HG03354 (cell line): ENCODE data around the gene YIF1A.

Experiments used
- ATAC-seq: cut with Tn5 transposase; IDR thresholded peaks from one replicate; pipeline ENCODE4 v1.9.1; 2021; ENCODE audit warnings: mild to moderate bottlenecking; ENCODE audit not compliant: unreplicated experiment, poor library complexity, severe bottlenecking

The YIF1A gene, protein sequence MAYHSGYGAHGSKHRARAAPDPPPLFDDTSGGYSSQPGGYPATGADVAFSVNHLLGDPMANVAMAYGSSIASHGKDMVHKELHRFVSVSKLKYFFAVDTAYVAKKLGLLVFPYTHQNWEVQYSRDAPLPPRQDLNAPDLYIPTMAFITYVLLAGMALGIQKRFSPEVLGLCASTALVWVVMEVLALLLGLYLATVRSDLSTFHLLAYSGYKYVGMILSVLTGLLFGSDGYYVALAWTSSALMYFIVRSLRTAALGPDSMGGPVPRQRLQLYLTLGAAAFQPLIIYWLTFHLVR

DNA sequence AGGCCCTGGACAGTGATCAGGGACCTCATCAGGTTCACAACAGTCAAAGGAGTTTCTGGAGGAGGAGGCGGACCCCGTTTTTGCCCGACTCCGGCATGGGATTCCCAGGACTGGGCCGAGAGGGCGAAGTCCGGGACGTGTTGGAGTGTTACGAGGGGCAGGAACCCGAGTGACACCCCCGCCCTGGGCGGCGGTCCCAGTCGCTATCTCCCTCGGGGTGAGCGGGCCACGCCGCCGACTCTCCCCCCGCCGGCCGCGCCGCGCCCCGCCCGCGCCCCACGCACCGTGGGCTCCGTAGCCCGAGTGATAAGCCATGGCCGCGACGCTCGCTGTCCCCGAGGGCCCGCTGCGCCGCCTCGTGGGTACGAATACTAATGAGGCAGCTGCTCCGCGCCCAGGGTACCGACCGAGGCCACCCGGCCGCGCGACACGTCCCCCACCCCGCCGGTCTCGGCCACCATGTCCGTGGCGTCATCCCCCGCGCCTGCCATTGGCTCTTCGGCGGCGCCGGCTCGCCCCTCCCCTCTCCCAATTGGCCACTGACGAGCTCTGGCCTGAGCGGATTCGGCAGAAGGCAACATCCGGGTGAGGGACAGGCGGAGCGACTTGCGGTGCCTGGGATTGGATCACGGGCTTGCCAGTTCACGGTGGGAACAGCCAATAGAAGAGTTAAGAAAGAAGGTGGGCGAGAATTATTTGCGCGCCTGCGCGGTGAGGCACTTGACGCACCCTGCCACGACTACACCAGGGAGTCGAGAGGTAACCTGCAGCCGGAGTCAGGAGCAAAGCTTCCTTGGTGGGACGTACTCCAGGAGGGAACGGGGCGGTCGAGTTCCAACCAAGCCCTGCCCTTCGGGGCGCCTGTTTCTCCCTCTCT lies at the start of gene YIF1A:
YIF1A (minus strand) TSS at position 473 of the 877 bp plus-strand sequence; CDS start at position 315, 158 bp downstream.
- peak; percentile 90 for ATAC-seq

DNA sequence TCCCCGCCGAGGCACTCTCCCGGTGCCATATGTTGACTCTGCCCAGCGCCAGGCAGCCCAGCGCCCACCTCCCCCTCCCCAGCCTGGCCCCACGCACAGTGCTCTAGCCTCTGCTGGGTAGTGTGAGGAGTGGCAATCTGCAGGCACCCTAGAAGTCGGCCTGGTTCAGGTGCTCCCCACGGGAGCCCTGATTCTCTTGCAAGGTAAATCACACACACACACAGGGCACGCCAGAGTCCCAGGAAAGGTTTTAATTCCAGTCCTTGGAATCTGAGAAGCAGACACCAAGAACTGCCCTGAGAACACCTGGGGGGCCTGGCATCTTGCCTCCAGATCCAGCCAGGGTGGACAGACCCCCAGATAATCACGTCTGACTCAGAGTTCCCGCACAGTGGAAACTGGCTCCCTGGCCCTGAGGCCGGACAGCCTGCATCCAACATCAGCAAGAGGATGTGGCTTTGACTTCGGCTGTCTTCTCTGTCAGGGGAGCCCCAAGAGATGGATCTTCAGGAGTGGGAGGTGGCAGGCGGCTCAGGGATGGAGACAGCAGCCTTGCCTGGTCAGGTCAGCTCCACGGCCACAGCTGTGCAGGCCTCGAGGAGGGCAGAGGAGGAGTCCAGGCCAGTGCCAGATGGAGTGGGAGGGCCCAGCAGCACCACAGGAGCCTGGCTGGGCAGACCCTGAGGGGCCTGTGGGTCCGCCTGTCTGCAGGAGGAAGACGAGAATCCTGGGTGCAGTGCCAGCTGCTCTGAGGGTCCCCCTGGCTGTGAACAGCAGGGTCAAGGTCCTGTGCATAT lies 48.4 kb upstream of the YIF1A start:
- ATAC-seq = peak; percentile 8

DNA sequence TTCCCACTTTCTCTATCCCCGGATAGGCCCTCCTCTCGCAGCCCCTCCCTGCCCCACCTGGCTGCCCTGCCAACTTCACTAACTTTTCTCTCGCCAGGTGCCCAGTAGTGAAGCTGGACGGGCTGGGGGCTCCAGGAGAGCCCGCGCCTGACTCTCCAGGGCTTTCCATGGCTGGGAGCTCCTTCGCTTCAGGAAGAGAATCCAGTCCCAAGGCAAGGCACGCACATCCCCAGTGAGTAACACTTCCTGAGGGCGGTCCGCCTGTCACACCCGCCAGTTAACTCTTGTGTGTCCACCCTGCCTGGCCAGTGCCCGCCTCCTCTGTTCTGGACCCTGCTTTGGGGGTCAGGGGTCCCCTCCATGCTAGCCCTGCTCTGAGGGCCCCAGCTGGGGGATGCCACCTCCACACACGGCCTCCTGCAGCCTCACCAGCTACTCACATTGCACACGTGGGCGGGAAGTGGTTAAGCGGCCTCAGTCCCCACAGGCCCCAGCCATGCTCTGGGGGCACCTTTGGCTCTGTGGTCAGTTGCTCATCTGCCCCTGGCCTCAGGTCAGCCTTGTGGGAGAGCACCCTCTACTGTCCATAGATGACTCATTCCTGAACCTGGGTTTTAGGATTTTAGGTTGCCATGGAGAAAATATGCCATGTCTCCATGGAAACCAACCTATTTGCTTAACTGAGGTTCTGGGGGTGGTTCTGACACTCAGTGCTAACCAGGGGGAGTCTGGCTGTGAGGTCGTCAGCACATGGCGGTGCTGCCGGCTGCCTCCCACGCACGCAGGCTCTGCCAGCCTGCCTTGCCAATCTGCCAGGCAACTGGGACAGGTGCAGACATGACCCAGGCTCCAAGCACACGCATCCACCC lies 47.5 kb upstream of the YIF1A start, which contains the start of gene RIN1:
RIN1 (minus strand) TSS at position 201 of the 869 bp plus-strand sequence; CDS start at position 169, 32 bp downstream.
- peak; percentile 59 for ATAC-seq

DNA sequence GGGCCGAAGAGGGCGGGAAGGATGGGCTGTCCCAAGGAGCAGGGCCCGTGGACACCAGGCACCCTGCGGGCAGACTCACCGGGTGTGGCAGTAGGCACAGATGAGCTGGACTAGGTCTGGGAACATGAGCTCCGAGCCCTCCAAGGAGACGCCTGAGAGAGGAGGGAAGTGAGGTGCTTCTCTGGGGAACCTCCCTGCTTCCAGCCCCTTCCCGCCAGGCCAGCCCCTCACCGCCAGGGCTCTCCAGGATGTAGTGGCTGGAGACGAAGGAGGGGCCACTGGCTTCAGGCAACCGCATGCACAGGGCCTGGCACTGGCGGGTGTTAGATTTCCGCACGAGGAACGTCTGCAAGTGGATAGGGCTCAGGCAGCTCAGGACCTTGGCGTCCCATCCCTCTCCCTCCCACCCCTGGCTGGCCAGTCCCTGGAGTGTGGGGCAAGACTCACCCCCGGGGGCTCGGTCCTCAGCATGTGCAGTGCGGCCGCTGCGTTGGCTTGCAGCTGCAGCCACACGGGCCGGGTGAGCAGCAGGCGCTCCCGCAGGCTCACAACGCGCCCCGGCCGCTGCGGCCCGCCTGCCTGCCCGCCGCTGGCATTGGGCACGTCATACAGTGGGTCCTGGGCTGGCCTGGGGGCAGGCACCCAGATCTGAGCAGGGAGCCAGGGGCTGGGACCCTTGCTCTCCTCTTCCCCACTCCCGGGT lies 46.7 kb upstream of the YIF1A start:
- no peak for ATAC-seq

DNA sequence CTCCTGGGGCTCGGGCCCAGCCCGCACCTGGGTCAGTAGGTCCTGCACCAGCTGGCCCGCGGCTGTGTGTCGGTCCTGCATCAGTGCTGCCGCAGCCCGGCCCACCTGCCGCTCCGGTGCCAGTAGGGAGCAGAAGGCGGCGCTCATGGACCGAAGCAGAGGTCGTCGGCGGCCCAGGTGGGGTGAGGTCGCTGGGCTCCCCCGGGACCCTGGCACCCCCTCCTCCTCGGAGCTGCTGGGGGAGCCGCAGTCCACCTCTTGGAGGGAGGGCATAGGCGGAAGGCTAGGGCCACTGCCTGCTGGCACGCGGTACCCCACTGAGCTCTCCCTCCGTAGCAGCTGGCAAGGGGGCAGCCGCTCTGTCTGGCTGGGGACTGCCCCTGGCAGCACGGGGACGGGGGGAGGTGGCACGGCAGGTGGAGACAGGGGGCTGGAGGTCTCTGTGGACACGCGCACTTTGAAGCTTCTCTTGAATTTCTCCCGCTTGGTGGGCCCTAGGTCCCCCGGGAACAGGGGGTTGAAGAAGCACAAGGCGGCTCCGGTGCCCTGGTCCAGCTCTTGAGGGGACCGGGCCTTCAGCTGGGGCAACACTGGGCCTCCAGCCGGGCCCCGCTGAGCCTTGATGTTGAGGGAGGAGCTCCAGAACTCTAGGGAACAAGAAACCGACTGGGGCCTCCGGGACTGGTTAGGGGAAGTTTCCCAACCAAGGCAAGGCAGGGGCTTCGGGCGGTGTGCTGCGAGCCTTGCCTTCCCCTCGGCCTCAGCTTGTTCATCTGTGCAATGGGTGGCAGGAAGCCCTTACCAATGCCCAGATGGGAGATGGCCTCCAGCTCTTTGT lies 45.9 kb upstream of the YIF1A start:
- ATAC-seq = no peak

DNA sequence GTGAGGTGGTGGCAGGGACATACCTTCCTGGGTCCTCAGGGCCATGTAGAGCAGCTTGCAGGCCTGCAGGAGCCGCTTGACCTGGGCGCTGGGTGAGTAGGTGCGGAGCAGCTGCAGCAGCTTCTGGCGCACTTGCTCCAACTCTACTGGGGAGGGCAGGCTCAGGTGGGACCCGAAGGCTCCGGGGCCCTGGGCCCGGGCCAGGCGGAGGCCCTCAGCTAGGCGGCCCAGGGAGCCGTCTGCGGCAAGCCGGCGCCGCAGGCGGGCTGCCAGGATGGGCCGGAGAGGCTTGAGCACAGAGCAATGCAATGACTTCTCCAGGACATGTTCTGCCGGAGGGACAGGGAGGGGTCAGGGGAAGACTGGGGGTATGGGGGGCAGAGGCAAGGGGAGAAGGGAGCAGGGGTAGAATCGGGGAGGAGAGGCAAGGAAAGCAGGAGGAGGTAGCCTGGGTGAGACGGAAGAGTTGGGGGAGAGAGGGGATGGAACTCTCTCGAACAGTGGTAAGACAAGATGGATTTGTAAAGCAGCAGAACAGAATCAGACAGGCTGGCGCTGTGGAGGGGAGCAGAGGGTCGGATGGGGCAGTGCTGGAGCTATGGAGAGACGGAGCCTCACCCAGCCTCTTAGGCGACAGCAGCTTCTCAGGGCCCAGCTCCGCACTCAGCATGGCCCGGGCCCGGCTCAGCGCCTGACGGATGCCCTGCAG lies 45.1 kb upstream of the YIF1A start:
- ATAC-seq = no peak

DNA sequence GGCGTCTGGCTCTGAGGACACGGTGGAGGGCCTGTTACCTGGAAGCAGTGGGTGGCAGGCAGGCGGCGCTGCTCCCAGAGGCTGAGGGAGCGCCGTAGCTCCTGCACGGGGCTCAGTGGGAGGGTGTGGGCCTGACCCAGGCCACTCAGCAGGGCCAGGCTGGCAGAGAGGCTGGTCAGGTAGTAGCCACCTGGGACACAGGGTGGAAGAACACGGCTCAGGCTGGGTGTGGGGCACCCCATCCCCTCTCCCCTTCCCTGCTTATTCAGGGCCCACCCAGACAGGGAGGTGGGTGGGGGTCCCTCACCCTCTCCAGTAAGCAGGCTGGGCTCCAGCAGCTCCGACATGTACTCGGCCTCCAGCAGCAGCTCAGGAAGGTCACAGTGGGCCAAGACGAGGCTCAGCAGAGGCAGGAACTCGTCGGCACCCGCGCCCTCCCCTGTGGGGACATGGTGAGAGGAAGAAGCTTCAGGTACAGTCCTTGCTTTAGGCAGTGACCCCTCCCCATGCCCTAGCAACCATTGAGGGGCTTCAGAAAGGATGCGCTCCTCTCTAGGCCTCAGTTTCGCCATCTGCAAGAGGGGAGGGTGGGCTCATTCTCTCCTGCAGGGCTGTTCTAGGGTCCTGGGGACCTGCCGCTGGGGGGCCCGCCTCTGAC lies 44.4 kb upstream of the YIF1A start:
- ATAC-seq = no peak

DNA sequence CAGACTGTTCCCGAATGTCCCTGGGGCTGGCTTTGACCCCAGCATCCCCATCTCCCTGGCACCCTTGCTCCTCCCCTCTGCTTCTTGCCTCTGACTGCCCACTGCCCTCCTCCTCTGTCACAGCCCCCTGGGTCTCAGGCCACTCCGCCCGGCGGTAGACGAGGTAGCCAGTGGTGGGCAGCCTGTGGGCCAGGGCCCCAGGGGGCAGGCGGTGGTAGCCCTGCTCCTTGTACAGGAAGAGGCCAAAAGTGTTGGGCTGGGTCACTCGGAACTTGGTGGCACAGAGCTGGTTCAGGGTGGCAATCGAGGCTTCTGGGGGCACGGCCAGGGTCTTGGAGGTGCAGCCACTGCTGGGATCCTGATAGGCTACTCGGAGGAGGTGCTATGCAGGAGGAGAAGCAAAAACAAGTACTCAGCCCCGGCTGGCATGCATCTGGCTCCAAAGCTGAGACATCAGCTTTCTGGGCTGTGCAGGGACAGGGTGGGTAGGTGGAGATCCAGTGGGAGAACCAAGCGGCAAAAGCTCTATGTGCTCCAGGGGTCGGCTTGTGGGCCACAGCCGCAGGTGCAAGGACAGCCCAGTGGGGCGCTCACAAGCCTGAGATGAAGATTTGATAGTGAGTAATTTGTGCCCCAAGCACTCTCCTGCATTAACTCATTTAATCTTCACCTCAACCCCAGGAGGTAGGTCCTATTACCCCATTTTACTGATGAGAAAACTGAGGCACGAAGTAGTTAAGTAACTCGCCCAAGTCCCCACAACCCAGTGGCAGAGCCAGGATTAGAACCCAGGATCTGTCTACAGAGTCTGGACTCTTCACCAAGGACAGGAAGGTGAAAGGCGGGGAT lies 43.7 kb upstream of the YIF1A start:
- no peak for ATAC-seq

DNA sequence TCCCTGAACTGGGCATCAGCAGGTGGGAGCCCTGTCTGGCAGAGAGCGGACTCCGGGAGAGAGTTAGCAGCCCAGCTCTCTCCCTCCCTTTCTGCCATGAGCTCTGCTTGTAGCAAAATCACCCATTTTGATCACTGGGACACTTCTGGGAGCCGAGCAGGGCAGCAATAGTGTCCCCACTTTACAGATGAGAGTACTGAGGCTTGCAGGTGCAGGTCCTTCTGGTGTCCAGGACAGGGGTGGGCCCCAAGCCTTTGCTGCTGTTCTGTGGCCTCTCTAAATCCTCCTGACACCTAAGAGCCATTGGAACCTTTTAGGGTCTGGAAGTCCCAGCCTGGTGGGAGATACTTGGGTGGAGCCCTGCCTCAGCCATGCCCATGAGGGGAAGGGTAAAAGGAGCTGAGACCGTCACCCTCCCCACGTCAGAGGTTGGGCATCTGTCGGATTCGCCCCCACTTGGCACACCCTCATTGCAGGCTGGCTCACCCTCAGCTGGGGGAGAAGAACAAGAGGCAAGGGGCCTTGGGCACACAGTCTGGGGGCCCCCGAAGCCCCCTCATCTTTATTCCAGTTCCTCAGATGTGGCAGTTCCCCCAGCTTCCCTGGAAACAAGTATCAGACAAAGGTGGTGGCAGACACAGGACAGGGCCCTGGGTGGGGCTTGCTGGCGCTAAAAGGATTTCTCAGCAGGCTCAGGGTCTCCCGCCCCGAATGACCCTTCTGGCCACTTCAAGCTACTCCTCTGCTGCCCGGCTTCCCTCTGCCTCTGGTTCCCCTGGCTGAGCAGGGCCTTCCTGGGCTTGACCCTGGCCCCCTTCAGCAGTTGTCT lies 42.8 kb upstream of the YIF1A start:
- no peak for ATAC-seq

DNA sequence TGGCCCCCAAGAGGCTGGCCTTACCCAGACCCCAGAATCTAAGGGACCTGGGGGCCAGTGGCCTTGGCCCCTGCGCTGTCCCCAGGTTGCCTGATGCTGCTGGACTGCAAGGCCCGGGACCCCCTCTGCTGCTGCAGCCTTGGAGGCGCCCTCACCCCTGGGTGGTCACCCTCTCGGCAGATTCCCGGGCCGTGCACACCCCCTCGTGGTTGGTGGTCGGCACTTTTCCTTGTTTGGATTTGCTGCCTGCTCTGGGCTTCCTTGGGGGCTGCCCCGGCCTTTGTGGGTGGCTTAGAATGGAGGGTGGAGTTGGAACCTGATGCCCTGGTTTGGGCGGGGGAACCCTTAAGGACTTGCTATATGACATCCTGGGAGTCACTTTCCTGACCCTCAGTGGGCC lies 42.0 kb upstream of the YIF1A start:
- no peak for ATAC-seq

DNA sequence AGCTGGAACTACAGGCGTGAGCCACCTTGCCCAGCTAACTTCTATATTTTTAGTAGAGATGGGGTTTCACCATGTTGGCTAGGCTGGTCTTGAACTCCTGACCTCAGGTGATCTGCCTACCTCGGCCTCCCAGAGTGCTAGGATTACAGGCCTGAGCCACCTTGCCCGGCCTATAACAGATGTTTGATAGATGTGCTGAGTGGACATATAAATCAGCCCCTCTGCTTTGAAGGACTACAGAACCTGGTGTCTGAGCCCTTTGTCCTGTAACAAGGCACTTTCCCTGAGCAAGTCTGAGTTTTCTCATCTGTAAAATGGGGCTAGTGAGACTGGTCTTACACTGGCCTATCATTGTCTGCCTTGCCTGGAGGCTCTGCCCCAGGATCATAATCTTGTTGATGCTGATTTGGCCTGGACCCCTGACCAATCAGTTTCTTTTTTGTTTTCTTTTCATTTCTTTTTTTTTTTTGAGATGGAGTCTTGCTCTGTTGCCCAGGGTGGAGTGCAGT lies 40.3 kb upstream of the YIF1A start:
- ATAC-seq = no peak

DNA sequence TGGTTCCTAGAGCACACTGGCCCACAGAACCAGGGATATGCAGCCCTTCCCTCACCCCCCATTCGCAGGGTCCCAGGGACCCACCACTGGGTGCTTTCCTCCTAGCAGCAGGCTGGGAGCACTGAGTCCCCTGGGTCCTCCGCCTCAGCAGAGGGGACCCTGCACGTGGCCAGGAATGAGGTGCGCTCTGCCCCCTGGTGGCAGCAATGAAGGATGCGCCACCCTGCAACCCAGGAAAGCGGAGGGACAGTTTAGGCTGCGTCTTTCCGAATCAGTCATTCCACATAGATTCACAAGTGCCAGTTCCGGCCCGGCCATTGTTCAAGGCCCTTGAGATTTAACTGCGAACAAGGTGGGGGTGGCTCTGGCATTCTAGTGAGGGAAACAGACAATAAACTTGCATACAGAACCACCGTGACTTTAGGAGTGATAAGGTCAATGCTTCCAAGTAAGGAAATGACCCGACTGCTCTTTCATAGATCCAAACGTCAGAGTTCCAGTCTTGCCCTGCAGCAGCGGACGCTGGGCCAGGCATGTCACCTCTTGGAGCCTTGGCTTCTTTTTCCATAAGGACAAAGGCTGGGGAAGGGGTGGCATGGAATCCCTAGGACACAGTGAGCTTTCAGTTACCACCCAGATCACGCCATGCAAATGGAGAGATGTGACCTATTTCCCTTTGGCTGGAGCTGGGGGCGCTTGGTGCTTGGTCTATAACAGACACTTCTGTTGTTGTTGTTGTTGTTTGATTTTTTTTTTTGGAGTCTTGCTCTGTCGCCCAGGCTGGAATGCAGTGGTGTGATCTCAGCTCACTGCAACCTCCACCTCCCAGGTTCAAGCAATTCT lies 39.6 kb upstream of the YIF1A start:
- peak; percentile 76 for ATAC-seq

DNA sequence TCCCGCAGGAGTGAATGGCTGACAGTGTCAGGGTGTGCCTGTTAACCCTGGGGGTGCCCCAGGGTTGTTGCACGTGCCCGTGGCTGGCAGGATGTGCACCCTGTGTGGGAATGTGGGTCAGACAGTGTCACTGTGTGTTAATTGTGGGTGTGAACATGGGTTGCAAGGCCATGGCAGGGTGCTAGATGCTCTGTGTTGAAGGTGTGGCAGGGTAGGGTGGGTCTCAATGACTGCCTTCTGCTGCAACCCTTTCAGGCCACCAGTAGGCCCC lies 39.0 kb upstream of the YIF1A start:
- no peak for ATAC-seq
